ENCODE measurements around the gene P2RX1.

The P2RX1 gene

GRCh38 chr17:3900646-3901045, 15.6 kb downstream of the P2RX1 start:
- in situ Hi-C loops (cut with HindIII; ENCODE audit: low sequenced_read_pairs), result no loop called here
- DNase-seq (ENCODE audit: low read depth, low spot score), result no peak
- TF ChIP-seq, protein P1, sequence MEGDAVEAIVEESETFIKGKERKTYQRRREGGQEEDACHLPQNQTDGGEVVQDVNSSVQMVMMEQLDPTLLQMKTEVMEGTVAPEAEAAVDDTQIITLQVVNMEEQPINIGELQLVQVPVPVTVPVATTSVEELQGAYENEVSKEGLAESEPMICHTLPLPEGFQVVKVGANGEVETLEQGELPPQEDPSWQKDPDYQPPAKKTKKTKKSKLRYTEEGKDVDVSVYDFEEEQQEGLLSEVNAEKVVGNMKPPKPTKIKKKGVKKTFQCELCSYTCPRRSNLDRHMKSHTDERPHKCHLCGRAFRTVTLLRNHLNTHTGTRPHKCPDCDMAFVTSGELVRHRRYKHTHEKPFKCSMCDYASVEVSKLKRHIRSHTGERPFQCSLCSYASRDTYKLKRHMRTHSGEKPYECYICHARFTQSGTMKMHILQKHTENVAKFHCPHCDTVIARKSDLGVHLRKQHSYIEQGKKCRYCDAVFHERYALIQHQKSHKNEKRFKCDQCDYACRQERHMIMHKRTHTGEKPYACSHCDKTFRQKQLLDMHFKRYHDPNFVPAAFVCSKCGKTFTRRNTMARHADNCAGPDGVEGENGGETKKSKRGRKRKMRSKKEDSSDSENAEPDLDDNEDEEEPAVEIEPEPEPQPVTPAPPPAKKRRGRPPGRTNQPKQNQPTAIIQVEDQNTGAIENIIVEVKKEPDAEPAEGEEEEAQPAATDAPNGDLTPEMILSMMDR (IDR thresholded peaks at IDR 0.05; ENCODE audit: low read depth, low read length), result no peak
- no peak overlapping the region for H3K4me3 ChIP-seq (ENCODE audit: low read depth, low read length)

GRCh38 chr17:3897731-3898130, 18.5 kb downstream of the P2RX1 start:
- in situ Hi-C loops (cut with HindIII; ENCODE audit: low sequenced_read_pairs), result no loop called here

DNA sequence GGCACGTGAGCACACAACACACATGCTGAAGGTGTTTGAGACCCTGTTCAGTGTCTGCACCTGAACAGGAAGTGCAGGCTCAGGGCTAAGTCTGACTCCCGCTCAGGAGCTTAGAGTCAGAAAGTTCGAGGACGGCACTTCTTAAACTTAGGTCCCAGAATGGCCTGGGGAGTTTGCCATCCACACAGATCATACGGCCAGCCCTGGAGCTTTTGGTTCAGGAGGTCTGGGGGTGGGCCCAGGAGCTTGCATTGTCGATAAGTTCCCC, 19.4 kb downstream of the P2RX1 start:
- TF ChIP-seq, protein P1 (IDR thresholded peaks at IDR 0.05; ENCODE audit: low read depth, low read length), result no peak
- no peak for DNase-seq (ENCODE audit: low read depth, low spot score)
- H3K4me3 ChIP-seq (ENCODE audit: low read depth, low read length), result no peak overlapping the region
- in situ Hi-C loops (cut with HindIII; ENCODE audit: low sequenced_read_pairs), result no loop called here

More at GRCh38 chr17:3897731-3898130, 18.5 kb downstream of the P2RX1 start:
- DNase-seq (ENCODE audit: low read depth, low spot score), result no peak
- no peak overlapping the region for H3K4me3 ChIP-seq (ENCODE audit: low read depth, low read length)
- TF ChIP-seq, protein P1 (IDR thresholded peaks at IDR 0.05; ENCODE audit: low read depth, low read length), result no peak

DNA sequence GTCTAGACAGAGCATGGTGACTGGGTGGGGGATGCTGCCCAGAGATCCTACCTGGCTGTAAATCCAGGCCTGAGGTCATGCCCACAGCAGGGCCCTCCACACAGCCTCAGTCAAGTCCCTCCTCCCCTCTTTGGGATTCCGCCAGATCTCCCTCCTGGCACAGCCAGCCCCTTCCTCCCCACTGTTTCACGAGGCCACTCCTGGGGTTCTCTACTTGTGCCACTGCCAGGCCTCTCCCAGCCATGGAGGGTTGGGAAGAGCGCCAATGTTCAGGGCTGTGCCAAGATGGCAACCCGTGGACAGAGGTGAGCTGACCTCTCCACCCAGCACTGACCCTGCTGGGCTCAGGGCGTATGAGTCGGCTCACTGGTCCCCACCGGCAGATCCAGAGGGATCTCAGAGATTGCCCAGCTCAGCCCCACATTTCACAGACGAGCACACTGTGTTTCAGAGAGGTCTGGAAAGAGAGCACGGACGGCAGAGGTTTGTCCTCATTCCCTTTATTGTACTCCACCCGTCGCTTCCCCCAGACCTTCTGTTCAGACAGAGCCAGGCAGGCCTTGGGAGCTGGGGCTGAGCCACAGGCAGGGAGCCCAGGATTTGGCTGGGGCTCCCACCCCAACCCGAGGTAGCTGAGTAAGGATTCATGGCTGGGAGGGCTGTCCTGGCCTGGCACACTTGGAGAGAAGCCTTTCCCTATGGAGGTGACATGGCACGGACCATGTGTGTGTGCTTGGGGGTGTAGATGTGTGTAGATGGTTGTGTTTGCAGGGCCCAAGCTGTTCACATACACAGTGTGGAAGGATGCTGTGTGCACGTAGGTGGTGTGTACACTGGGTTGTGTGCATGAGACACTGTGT, 19.9 kb downstream of the P2RX1 start:
- in situ Hi-C loops (cut with HindIII; ENCODE audit: low sequenced_read_pairs), result no loop called here
- TF ChIP-seq, protein P1 (IDR thresholded peaks at IDR 0.05; ENCODE audit: low read depth, low read length), result no peak
- DNase-seq (ENCODE audit: low read depth, low spot score), result no peak
- no peak overlapping the region for H3K4me3 ChIP-seq (ENCODE audit: low read depth, low read length)

- in situ Hi-C loops (cut with HindIII; ENCODE audit: low sequenced_read_pairs), result no loop called here
- TF ChIP-seq, protein P1 (IDR thresholded peaks at IDR 0.05; ENCODE audit: low read depth, low read length), result no peak
- no peak for DNase-seq (ENCODE audit: low read depth, low spot score)
- H3K4me3 ChIP-seq (ENCODE audit: low read depth, low read length), result no peak overlapping the region
Measured at GRCh38 chr17:3895354-3895753, 20.9 kb downstream of the P2RX1 start.

- H3K4me3 ChIP-seq (ENCODE audit: low read depth, low read length), result no peak overlapping the region
- in situ Hi-C loops (cut with HindIII; ENCODE audit: low sequenced_read_pairs), result no loop called here
- TF ChIP-seq, protein P1 (IDR thresholded peaks at IDR 0.05; ENCODE audit: low read depth, low read length), result no peak
- DNase-seq (ENCODE audit: low read depth, low spot score), result no peak
Measured at GRCh38 chr17:3894911-3895343, 21.3 kb downstream of the P2RX1 start.

Measured in astrocyte of the spinal cord (primary cell).